K562 (cell line): Measurements from ENCODE around the gene SCYL3.

Source experiments
- CBX3 ChIP-seq, 2 experiments: IDR thresholded peaks; 1 replicate in 1 of 2; 2 replicates in 1 of 2; pipeline ENCODE4 v1.6.1; 2012; ENCODE audit warnings: inconsistent platforms in 2 of 2, low read length in 2 of 2, borderline replicate concordance in 1 of 2, control low read depth in 1 of 2
- CBX8 ChIP-seq: fragments of 200-600 bp; sonication (generic); IDR thresholded peaks from 2 replicates; pipeline ENCODE4 v1.6.1; 2012; ENCODE audit warnings: borderline replicate concordance, mixed run types, low read depth, mild to moderate bottlenecking, moderate library complexity, mixed read lengths, low read length, control low read depth, inconsistent platforms; ENCODE audit not compliant: poor library complexity, severe bottlenecking; ENCODE audit errors: extremely low read depth
- EP300 ChIP-seq: IDR thresholded peaks from 2 replicates; pipeline ENCODE4 v1.6.1; 2012; ENCODE audit warnings: low read length, improper control_type of control experiment
- EZH2 ChIP-seq: IDR thresholded peaks from 2 replicates; pipeline ENCODE4 v1.6.1; 2012; ENCODE audit warnings: low read depth, mild to moderate bottlenecking, inconsistent platforms, low read length, borderline replicate concordance
- GATA2 ChIP-seq: sonication (generic); formaldehyde crosslinking; IDR thresholded peaks from 2 replicates; pipeline ENCODE4 v1.4.0; 2020; ENCODE audit warnings: mild to moderate bottlenecking, missing genetic modification reagents
- KLF10 ChIP-seq: fragments of 250-450 bp; sonication (Bioruptor Pico); IDR thresholded peaks from 2 replicates; pipeline ENCODE4 v1.6.1; 2021; ENCODE audit warnings: matching md5 sums
- LARP7 ChIP-seq: fragments of 450-650 bp; IDR thresholded peaks from 2 replicates; pipeline ENCODE4 v1.6.1; 2016
- POLR2AphosphoS2 ChIP-seq: IDR thresholded peaks from 2 replicates; pipeline ENCODE4 v1.6.1; 2012; ENCODE audit warnings: low read length, improper control_type of control experiment
- RBM14 ChIP-seq: fragments of 200-400 bp; formaldehyde crosslinking; IDR thresholded peaks from 2 replicates; pipeline ENCODE4 v1.6.1; 2018; ENCODE audit warnings: low read depth, mild to moderate bottlenecking, low read length, moderate library complexity, borderline replicate concordance; ENCODE audit not compliant: insufficient read depth
- TEAD4 ChIP-seq, 2 experiments: sonication (generic) in 1 of 2; formaldehyde crosslinking in 1 of 2; IDR thresholded peaks; 2 replicates each; pipeline versions ENCODE4 v1.6.1 to v1.8.0; 2012 to 2022; ENCODE audit warnings: borderline replicate concordance in 1 of 2, inconsistent platforms in 1 of 2, low read length in 1 of 2, mild to moderate bottlenecking in 1 of 2, missing genetic modification reagents in 1 of 2
- TRIM28 ChIP-seq: fragments of 450-650 bp; IDR thresholded peaks from 2 replicates; pipeline ENCODE4 v1.6.1; 2017
- TF ChIP-seq, protein P1 (sequence below), 3 experiments: IDR thresholded peaks in 2 of 3; conservative IDR thresholded peaks in 1 of 3; 2 replicates each; pipeline ENCODE4 v1.5.1; 2011 to 2012; ENCODE audit warnings: low read length in 3 of 3, mild to moderate bottlenecking in 3 of 3, control low read depth in 2 of 3, improper control_type of control experiment in 1 of 3, inconsistent platforms in 1 of 3, low read depth in 1 of 3, mixed read lengths in 1 of 3, moderate library complexity in 1 of 3; ENCODE audit not compliant: insufficient read depth in 2 of 3
- TF ChIP-seq, protein P2 (sequence below): fragments of 200-600 bp; sonication (generic); IDR thresholded peaks from one replicate; pipeline ENCODE4 v1.6.1; 2012; ENCODE audit warnings: mild to moderate bottlenecking, low read depth, low read length, inconsistent platforms
- TF ChIP-seq, protein P3 (sequence below): sonication (generic); formaldehyde crosslinking; IDR thresholded peaks from 2 replicates; pipeline ENCODE4 v1.8.1; 2022; ENCODE audit warnings: missing genetic modification reagents

DNA sequence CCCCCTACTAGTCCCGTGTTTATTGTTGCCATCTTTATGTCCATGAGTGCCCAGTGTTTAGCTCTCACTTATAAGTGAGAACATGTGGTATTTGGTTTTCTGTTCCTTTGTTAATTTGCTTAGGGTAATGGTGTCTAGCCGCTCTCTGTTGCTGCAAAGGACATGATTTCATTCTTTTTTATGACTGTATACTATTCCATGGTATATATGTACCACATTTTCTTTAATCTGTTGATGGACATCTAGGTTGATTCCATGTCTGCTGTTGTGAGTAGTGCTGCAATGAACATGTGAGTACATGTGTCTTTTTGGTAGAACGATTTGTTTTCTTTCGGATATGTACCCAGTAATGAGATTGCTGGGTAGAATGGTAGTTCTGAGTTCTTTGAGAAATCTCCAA, 54.8 kb downstream of the SCYL3 start:
- TF ChIP-seq GATA2 (CRISPR knock-in tag) (no peak), LARP7 (no peak), KLF10 (CRISPR knock-in tag) (no peak), EZH2 (no peak), EP300 (no peak), TEAD4 (IDR thresholded peaks at IDR 0.05; ENCODE audit: low read length) (no peak), TEAD4 (CRISPR knock-in tag; IDR thresholded peaks at IDR 0.05; ENCODE audit: borderline replicate concordance) (no peak), CBX8 (no peak), CBX3 (IDR thresholded peaks at IDR 0.05; ENCODE audit: borderline replicate concordance in 1 of 2, low read length in 2 of 2) (no peak), POLR2AphosphoS2 (no peak), RBM14 (no peak), TRIM28 (no peak)
- TF ChIP-seq, protein P1, sequence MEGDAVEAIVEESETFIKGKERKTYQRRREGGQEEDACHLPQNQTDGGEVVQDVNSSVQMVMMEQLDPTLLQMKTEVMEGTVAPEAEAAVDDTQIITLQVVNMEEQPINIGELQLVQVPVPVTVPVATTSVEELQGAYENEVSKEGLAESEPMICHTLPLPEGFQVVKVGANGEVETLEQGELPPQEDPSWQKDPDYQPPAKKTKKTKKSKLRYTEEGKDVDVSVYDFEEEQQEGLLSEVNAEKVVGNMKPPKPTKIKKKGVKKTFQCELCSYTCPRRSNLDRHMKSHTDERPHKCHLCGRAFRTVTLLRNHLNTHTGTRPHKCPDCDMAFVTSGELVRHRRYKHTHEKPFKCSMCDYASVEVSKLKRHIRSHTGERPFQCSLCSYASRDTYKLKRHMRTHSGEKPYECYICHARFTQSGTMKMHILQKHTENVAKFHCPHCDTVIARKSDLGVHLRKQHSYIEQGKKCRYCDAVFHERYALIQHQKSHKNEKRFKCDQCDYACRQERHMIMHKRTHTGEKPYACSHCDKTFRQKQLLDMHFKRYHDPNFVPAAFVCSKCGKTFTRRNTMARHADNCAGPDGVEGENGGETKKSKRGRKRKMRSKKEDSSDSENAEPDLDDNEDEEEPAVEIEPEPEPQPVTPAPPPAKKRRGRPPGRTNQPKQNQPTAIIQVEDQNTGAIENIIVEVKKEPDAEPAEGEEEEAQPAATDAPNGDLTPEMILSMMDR (IDR thresholded peaks at IDR 0.05 in 2 of 3, conservative IDR thresholded peaks at IDR 0.05 in 1 of 3; ENCODE audit: insufficient read depth in 2 of 3, low read depth in 1 of 3, low read length in 3 of 3) = no peak
- TF ChIP-seq, protein P2, sequence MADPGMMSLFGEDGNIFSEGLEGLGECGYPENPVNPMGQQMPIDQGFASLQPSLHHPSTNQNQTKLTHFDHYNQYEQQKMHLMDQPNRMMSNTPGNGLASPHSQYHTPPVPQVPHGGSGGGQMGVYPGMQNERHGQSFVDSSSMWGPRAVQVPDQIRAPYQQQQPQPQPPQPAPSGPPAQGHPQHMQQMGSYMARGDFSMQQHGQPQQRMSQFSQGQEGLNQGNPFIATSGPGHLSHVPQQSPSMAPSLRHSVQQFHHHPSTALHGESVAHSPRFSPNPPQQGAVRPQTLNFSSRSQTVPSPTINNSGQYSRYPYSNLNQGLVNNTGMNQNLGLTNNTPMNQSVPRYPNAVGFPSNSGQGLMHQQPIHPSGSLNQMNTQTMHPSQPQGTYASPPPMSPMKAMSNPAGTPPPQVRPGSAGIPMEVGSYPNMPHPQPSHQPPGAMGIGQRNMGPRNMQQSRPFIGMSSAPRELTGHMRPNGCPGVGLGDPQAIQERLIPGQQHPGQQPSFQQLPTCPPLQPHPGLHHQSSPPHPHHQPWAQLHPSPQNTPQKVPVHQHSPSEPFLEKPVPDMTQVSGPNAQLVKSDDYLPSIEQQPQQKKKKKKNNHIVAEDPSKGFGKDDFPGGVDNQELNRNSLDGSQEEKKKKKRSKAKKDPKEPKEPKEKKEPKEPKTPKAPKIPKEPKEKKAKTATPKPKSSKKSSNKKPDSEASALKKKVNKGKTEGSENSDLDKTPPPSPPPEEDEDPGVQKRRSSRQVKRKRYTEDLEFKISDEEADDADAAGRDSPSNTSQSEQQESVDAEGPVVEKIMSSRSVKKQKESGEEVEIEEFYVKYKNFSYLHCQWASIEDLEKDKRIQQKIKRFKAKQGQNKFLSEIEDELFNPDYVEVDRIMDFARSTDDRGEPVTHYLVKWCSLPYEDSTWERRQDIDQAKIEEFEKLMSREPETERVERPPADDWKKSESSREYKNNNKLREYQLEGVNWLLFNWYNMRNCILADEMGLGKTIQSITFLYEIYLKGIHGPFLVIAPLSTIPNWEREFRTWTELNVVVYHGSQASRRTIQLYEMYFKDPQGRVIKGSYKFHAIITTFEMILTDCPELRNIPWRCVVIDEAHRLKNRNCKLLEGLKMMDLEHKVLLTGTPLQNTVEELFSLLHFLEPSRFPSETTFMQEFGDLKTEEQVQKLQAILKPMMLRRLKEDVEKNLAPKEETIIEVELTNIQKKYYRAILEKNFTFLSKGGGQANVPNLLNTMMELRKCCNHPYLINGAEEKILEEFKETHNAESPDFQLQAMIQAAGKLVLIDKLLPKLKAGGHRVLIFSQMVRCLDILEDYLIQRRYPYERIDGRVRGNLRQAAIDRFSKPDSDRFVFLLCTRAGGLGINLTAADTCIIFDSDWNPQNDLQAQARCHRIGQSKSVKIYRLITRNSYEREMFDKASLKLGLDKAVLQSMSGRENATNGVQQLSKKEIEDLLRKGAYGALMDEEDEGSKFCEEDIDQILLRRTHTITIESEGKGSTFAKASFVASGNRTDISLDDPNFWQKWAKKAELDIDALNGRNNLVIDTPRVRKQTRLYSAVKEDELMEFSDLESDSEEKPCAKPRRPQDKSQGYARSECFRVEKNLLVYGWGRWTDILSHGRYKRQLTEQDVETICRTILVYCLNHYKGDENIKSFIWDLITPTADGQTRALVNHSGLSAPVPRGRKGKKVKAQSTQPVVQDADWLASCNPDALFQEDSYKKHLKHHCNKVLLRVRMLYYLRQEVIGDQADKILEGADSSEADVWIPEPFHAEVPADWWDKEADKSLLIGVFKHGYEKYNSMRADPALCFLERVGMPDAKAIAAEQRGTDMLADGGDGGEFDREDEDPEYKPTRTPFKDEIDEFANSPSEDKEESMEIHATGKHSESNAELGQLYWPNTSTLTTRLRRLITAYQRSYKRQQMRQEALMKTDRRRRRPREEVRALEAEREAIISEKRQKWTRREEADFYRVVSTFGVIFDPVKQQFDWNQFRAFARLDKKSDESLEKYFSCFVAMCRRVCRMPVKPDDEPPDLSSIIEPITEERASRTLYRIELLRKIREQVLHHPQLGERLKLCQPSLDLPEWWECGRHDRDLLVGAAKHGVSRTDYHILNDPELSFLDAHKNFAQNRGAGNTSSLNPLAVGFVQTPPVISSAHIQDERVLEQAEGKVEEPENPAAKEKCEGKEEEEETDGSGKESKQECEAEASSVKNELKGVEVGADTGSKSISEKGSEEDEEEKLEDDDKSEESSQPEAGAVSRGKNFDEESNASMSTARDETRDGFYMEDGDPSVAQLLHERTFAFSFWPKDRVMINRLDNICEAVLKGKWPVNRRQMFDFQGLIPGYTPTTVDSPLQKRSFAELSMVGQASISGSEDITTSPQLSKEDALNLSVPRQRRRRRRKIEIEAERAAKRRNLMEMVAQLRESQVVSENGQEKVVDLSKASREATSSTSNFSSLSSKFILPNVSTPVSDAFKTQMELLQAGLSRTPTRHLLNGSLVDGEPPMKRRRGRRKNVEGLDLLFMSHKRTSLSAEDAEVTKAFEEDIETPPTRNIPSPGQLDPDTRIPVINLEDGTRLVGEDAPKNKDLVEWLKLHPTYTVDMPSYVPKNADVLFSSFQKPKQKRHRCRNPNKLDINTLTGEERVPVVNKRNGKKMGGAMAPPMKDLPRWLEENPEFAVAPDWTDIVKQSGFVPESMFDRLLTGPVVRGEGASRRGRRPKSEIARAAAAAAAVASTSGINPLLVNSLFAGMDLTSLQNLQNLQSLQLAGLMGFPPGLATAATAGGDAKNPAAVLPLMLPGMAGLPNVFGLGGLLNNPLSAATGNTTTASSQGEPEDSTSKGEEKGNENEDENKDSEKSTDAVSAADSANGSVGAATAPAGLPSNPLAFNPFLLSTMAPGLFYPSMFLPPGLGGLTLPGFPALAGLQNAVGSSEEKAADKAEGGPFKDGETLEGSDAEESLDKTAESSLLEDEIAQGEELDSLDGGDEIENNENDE = no peak
- TF ChIP-seq, protein P3, sequence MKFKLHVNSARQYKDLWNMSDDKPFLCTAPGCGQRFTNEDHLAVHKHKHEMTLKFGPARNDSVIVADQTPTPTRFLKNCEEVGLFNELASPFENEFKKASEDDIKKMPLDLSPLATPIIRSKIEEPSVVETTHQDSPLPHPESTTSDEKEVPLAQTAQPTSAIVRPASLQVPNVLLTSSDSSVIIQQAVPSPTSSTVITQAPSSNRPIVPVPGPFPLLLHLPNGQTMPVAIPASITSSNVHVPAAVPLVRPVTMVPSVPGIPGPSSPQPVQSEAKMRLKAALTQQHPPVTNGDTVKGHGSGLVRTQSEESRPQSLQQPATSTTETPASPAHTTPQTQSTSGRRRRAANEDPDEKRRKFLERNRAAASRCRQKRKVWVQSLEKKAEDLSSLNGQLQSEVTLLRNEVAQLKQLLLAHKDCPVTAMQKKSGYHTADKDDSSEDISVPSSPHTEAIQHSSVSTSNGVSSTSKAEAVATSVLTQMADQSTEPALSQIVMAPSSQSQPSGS (CRISPR knock-in tag) = no peak
